ENCODE results near the gene ADAMTS16.

ADAMTS16 gene

GRCh38 chr5:5122776-5123175 lies 17.4 kb upstream of the ADAMTS16 start:
- Histone ChIP-seq H4K8ac (ENCODE audit: low read depth, low read length) (no peak overlapping the region), H3K23ac (ENCODE audit: low read length) (no peak overlapping the region), H3K4me3 (ENCODE audit: low read depth, low read length) (no peak overlapping the region), H3K9me3 (ENCODE audit: insufficient read depth, low read depth, low read length) (no peaks in the 10 kb centered on the region), H3K79me2 (ENCODE audit: control insufficient read depth, insufficient read depth, low read length, poor library complexity) (no peaks in the 10 kb centered on the region), H3K4me1 (ENCODE audit: control insufficient read depth in 1 of 2, insufficient read depth in 2 of 2, low read length in 2 of 2) (peaks cover 0 to 3% of the 10 kb centered on the region in 2 experiments), H3K14ac (ENCODE audit: low read length) (no peak overlapping the region), H2AFZ (ENCODE audit: insufficient read depth, low read length, poor library complexity) (no peak overlapping the region), H3K9ac (ENCODE audit: low read length) (no peak overlapping the region), H2BK5ac (ENCODE audit: low read depth, low read length, poor library complexity) (no peak overlapping the region), H3K4ac (ENCODE audit: low read depth, low read length) (no peak overlapping the region), H3K36me3 (ENCODE audit: control insufficient read depth in 1 of 2, insufficient read depth in 2 of 2, low read length in 2 of 2) (no peaks in the 10 kb centered on the region), H3K4me2 (ENCODE audit: low read length) (no peak overlapping the region), H3K18ac (ENCODE audit: low read length) (no peak overlapping the region), H3K27ac (ENCODE audit: low read depth, low read length) (no peak overlapping the region), H4K91ac (ENCODE audit: low read depth, low read length) (no peak overlapping the region), H4K12ac (ENCODE audit: low read depth, low read length) (no peak overlapping the region), H3K79me1 (ENCODE audit: low read length) (no peaks in the 10 kb centered on the region), H2BK120ac (ENCODE audit: insufficient read depth, low read length, poor library complexity) (no peak overlapping the region), H3K27me3 (ENCODE audit: insufficient read depth, low read length) (no peaks in the 10 kb centered on the region), H2AK5ac (ENCODE audit: low read length) (no peak overlapping the region), H2BK12ac (ENCODE audit: low read length) (no peak overlapping the region)
- DNase-seq = no peak
- WGBS (ENCODE audit: extremely low coverage, insufficient coverage, insufficient read length) = no CpG with 5 or more reads among the region's 3 CpGs

DNA sequence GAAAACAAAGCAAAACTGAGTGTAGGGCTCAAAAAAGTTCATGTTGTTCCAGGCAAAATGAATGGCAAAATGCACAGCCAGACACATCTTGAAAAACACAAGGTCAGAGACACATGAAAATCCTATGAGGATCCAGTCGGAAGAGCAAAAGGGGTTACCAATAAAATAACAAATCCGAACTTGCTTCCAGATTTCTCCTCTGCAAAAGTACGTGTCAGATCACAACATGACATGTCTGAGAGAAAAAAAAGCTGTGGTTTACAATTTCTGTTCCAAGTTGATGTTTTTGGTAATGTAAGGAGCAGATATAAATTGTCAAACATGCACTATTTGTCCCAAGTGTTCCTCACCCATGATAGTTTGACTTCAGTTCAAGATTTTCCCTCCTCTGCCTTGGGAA lies 15.9 kb upstream of the ADAMTS16 start:
- H2BK12ac ChIP-seq (ENCODE audit: low read length) = no peak overlapping the region
- H3K79me1 ChIP-seq (ENCODE audit: low read length) = no peaks in the 10 kb centered on the region
- no peak overlapping the region for H2BK5ac ChIP-seq (ENCODE audit: low read depth, low read length, poor library complexity)
- no peak overlapping the region for H3K4ac ChIP-seq (ENCODE audit: low read depth, low read length)
- H3K79me2 ChIP-seq (ENCODE audit: control insufficient read depth, insufficient read depth, low read length, poor library complexity) = no peaks in the 10 kb centered on the region
- H3K4me2 ChIP-seq (ENCODE audit: low read length) = no peak overlapping the region
- WGBS (ENCODE audit: extremely low coverage, insufficient coverage, insufficient read length) = no CpG with 5 or more reads among the region's 3 CpGs
- H4K91ac ChIP-seq (ENCODE audit: low read depth, low read length) = no peak overlapping the region
- H3K27me3 ChIP-seq (ENCODE audit: insufficient read depth, low read length) = no peaks in the 10 kb centered on the region
- H3K36me3 ChIP-seq (ENCODE audit: control insufficient read depth in 1 of 2, insufficient read depth in 2 of 2, low read length in 2 of 2) = no peaks in the 10 kb centered on the region
- H2BK120ac ChIP-seq (ENCODE audit: insufficient read depth, low read length, poor library complexity) = no peak overlapping the region
- no peak overlapping the region for H2AFZ ChIP-seq (ENCODE audit: insufficient read depth, low read length, poor library complexity)
- H3K9me3 ChIP-seq (ENCODE audit: insufficient read depth, low read depth, low read length) = no peaks in the 10 kb centered on the region
- no peak overlapping the region for H3K14ac ChIP-seq (ENCODE audit: low read length)
- DNase-seq = no peak
- H3K4me3 ChIP-seq (ENCODE audit: low read depth, low read length) = no peak overlapping the region
- no peak overlapping the region for H3K23ac ChIP-seq (ENCODE audit: low read length)
- H3K27ac ChIP-seq (ENCODE audit: low read depth, low read length) = no peak overlapping the region
- no peak overlapping the region for H3K9ac ChIP-seq (ENCODE audit: low read length)
- H2AK5ac ChIP-seq (ENCODE audit: low read length) = no peak overlapping the region
- peaks cover 0 to 3% of the 10 kb centered on the region in 2 experiments for H3K4me1 ChIP-seq (ENCODE audit: control insufficient read depth in 1 of 2, insufficient read depth in 2 of 2, low read length in 2 of 2)
- H4K8ac ChIP-seq (ENCODE audit: low read depth, low read length) = no peak overlapping the region
- H3K18ac ChIP-seq (ENCODE audit: low read length) = no peak overlapping the region
- no peak overlapping the region for H4K12ac ChIP-seq (ENCODE audit: low read depth, low read length)

DNA sequence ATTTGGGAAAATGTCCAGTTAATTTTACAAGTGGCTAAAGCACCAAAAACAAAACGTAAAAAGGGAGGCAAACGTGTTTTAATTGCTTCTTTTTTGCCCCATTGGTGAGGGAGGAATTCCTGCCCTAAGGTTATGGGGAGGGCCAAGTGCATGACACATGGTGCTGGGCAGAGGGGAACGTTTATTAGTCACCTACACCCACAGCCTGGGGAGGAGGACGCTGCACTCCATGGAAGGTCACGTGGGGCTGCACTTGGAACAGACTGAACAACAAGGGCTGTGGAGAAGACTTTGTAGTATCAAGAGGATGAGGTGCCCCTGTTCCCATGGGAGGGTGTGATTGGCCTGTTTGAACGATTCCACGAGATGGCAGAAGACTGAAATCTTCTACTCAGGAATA lies 13.7 kb upstream of the ADAMTS16 start:
- Histone ChIP-seq H2BK5ac (ENCODE audit: low read depth, low read length, poor library complexity) (no peak overlapping the region), H2BK120ac (ENCODE audit: insufficient read depth, low read length, poor library complexity) (no peak overlapping the region), H2AFZ (ENCODE audit: insufficient read depth, low read length, poor library complexity) (no peak overlapping the region), H3K18ac (ENCODE audit: low read length) (no peak overlapping the region), H3K14ac (ENCODE audit: low read length) (no peak overlapping the region), H4K12ac (ENCODE audit: low read depth, low read length) (no peak overlapping the region), H2AK5ac (ENCODE audit: low read length) (no peak overlapping the region), H3K79me1 (ENCODE audit: low read length) (no peaks in the 10 kb centered on the region), H3K4ac (ENCODE audit: low read depth, low read length) (no peak overlapping the region), H3K4me3 (ENCODE audit: low read depth, low read length) (no peak overlapping the region), H3K27ac (ENCODE audit: low read depth, low read length) (no peak overlapping the region), H3K9me3 (ENCODE audit: insufficient read depth, low read depth, low read length) (peaks cover 1% of the 10 kb centered on the region), H3K23ac (ENCODE audit: low read length) (no peak overlapping the region), H4K91ac (ENCODE audit: low read depth, low read length) (no peak overlapping the region), H3K79me2 (ENCODE audit: control insufficient read depth, insufficient read depth, low read length, poor library complexity) (no peaks in the 10 kb centered on the region), H2BK12ac (ENCODE audit: low read length) (no peak overlapping the region), H3K4me1 (ENCODE audit: control insufficient read depth in 1 of 2, insufficient read depth in 2 of 2, low read length in 2 of 2) (peaks cover 0 to 3% of the 10 kb centered on the region in 2 experiments), H3K36me3 (ENCODE audit: control insufficient read depth in 1 of 2, insufficient read depth in 2 of 2, low read length in 2 of 2) (no peaks in the 10 kb centered on the region), H4K8ac (ENCODE audit: low read depth, low read length) (no peak overlapping the region), H3K4me2 (ENCODE audit: low read length) (no peak overlapping the region), H3K9ac (ENCODE audit: low read length) (no peak overlapping the region), H3K27me3 (ENCODE audit: insufficient read depth, low read length) (no peaks in the 10 kb centered on the region)
- no CpG with 5 or more reads among the region's 7 CpGs for WGBS (ENCODE audit: extremely low coverage, insufficient coverage, insufficient read length)
- DNase-seq = peak; percentile 68 to 75

GRCh38 chr5:5128766-5129165 lies 11.4 kb upstream of the ADAMTS16 start:
- Histone ChIP-seq H4K12ac (ENCODE audit: low read depth, low read length) (no peak overlapping the region), H3K4me1 (ENCODE audit: control insufficient read depth in 1 of 2, insufficient read depth in 2 of 2, low read length in 2 of 2) (peaks cover 0 to 3% of the 10 kb centered on the region in 2 experiments), H3K4me3 (ENCODE audit: low read depth, low read length) (no peak overlapping the region), H3K79me1 (ENCODE audit: low read length) (no peaks in the 10 kb centered on the region), H3K79me2 (ENCODE audit: control insufficient read depth, insufficient read depth, low read length, poor library complexity) (no peaks in the 10 kb centered on the region), H4K8ac (ENCODE audit: low read depth, low read length) (no peak overlapping the region), H3K4ac (ENCODE audit: low read depth, low read length) (no peak overlapping the region), H3K27ac (ENCODE audit: low read depth, low read length) (no peak overlapping the region), H2AK5ac (ENCODE audit: low read length) (no peak overlapping the region), H2BK12ac (ENCODE audit: low read length) (no peak overlapping the region), H3K36me3 (ENCODE audit: control insufficient read depth in 1 of 2, insufficient read depth in 2 of 2, low read length in 2 of 2) (no peaks in the 10 kb centered on the region), H3K18ac (ENCODE audit: low read length) (no peak overlapping the region), H3K9me3 (ENCODE audit: insufficient read depth, low read depth, low read length) (peaks cover 1% of the 10 kb centered on the region), H3K23ac (ENCODE audit: low read length) (no peak overlapping the region), H2AFZ (ENCODE audit: insufficient read depth, low read length, poor library complexity) (no peak overlapping the region), H3K27me3 (ENCODE audit: insufficient read depth, low read length) (no peaks in the 10 kb centered on the region), H3K14ac (ENCODE audit: low read length) (no peak overlapping the region), H3K4me2 (ENCODE audit: low read length) (no peak overlapping the region), H4K91ac (ENCODE audit: low read depth, low read length) (no peak overlapping the region), H2BK5ac (ENCODE audit: low read depth, low read length, poor library complexity) (no peak overlapping the region), H2BK120ac (ENCODE audit: insufficient read depth, low read length, poor library complexity) (no peak overlapping the region), H3K9ac (ENCODE audit: low read length) (no peak overlapping the region)
- whole genome bisulfite sequencing (ENCODE audit: extremely low coverage, insufficient coverage, insufficient read length) = no CpG with 5 or more reads among the region's 8 CpGs
- no peak for DNase-seq

All from trophoblast cell (in vitro differentiated cells and primary cell).